Calu3 (cell line): ENCODE results near the gene BACH2. TPM values are rescaled to one million over a fixed set of nuclear protein-coding genes. Genes with fewer than 3 reads are reported as not detected.

Experiments used
- BruUV-seq: library from RNA; stranded (reverse); fragments of 400-500 nt; replicated peaks from 2 replicates; lab custom pipeline; 2021; lab: Mats Ljungman, UMichigan
- CTCF ChIA-PET: fragments of 300-600 bp; sonication (Branson Sonifier 250); formaldehyde crosslinking; loops from one replicate; lab custom pipeline; 2022; ENCODE audit warnings: antibody characterized with exemption; lab: Charles Lee
- DNase-seq: peaks from one replicate; pipeline ENCODE4 v3.0.0; 2022
- H3K27ac Mint-ChIP-seq: one replicate; pipeline ENCODE4 v1.8.0; 2022; ENCODE audit warnings: mixed read lengths; ENCODE audit not compliant: unreplicated experiment
- H3K27me3 Mint-ChIP-seq: one replicate; pipeline ENCODE4 v1.8.0; 2022; ENCODE audit warnings: mixed read lengths; ENCODE audit not compliant: unreplicated experiment
- H3K36me3 Mint-ChIP-seq: one replicate; pipeline ENCODE4 v1.8.0; 2022; ENCODE audit warnings: mild to moderate bottlenecking, moderate library complexity, mixed read lengths; ENCODE audit not compliant: insufficient read depth, unreplicated experiment
- H3K4me1 Mint-ChIP-seq: one replicate; pipeline ENCODE4 v1.8.0; 2022; ENCODE audit warnings: mild to moderate bottlenecking, low read depth, mixed read lengths; ENCODE audit not compliant: unreplicated experiment
- H3K4me3 Mint-ChIP-seq: one replicate; pipeline ENCODE4 v1.8.0; 2022; ENCODE audit warnings: mild to moderate bottlenecking, low read depth, moderate library complexity, mixed read lengths; ENCODE audit not compliant: unreplicated experiment
- H3K9me3 Mint-ChIP-seq: one replicate; pipeline ENCODE4 v1.8.0; 2022; ENCODE audit warnings: low read depth, mixed read lengths; ENCODE audit not compliant: unreplicated experiment
- intact Hi-C: fragments of 100-400 bp; cut with micrococcal nuclease; formaldehyde crosslinking; loops from one replicate; pipeline ENCODE4 v1.10.0; 2022; ENCODE audit not compliant: unreplicated experiment
- total RNA-seq: library from RNA; stranded (reverse); gene quantifications from 2 replicates; pipeline ENCODE4 v1.2.3, GENCODE V29; 2022
- TF ChIP-seq, protein P1 (sequence below): fragments of 200-600 bp; IDR thresholded peaks from one replicate; pipeline ENCODE4 v1.8.0; 2022; ENCODE audit warnings: antibody characterized with exemption; ENCODE audit not compliant: unreplicated experiment

BACH2 gene
- total RNA-seq, 1 experiment from 2014 or later, result 7.2 TPM

DNA sequence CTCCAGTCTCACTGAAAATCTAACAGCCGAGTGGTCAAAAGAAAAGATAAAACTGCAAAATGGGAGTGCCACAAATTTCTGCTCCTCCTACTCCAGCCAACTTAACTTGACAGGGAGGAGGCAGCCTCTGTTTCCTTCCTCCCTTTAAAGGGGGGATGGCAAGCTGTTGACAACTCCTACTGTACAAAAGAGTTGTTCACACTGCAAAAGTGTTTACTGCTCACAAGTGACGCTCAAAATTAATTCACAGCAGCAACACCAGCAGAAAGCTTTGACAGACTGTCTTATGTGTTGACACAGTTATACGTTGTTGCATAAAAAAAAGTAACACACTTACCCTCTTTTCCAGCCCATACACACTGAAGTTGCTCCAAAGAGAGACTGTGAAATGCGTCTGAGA, 169.8 kb downstream of the BACH2 start:
- no TSS peak for BruUV-seq

DNA sequence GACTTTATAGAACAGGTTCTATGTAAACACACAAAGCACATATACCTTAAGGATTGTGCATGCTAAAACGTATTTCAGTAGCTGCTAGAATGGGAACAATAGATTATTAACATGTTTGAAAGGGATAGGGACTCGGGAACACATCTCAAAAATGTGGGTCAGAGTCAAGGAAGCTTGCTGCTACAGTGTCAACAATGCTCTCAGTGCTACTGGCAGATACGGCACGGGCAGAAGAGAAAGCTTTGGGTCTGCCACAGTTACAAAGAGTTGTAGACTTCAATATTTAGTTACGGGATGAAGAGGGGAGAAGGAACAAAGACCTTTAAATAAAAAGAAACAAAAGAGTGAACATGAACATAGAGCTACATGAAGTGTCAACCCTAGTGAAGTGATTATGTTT, 170.5 kb downstream of the BACH2 start:
- BruUV-seq, result no TSS peak
- Mint-ChIP-seq H3K9me3 (no peaks in the 10 kb centered on the region), H3K4me1 (no peaks in the 10 kb centered on the region), H3K4me3 (no peak overlapping the region), H3K36me3 (no peaks in the 10 kb centered on the region), H3K27me3 (no peaks in the 10 kb centered on the region), H3K27ac (no peak overlapping the region)
- CTCF ChIA-PET, result interaction anchor here (0.5 kb wide), 1 partner anchor 38 kb away, joined by 3 read pairs; no protein-coding TSS in a partner anchor
- intact Hi-C loops, result no loop called here
- DNase-seq, result no peak
- TF ChIP-seq, protein P1, sequence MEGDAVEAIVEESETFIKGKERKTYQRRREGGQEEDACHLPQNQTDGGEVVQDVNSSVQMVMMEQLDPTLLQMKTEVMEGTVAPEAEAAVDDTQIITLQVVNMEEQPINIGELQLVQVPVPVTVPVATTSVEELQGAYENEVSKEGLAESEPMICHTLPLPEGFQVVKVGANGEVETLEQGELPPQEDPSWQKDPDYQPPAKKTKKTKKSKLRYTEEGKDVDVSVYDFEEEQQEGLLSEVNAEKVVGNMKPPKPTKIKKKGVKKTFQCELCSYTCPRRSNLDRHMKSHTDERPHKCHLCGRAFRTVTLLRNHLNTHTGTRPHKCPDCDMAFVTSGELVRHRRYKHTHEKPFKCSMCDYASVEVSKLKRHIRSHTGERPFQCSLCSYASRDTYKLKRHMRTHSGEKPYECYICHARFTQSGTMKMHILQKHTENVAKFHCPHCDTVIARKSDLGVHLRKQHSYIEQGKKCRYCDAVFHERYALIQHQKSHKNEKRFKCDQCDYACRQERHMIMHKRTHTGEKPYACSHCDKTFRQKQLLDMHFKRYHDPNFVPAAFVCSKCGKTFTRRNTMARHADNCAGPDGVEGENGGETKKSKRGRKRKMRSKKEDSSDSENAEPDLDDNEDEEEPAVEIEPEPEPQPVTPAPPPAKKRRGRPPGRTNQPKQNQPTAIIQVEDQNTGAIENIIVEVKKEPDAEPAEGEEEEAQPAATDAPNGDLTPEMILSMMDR, result no peak

More for the DNA sequence above, 169.8 kb downstream of the BACH2 start:
- H3K4me3 Mint-ChIP-seq, result no peak overlapping the region
- no peak overlapping the region for H3K27ac Mint-ChIP-seq
- H3K36me3 Mint-ChIP-seq, result no peaks in the 10 kb centered on the region
- no peaks in the 10 kb centered on the region for H3K27me3 Mint-ChIP-seq
- TF ChIP-seq, protein P1, result no peak
- intact Hi-C loops, result no loop called here
- DNase-seq, result no peak
- H3K9me3 Mint-ChIP-seq, result no peaks in the 10 kb centered on the region
- no peaks in the 10 kb centered on the region for H3K4me1 Mint-ChIP-seq
- CTCF ChIA-PET, result no interaction called here

DNA sequence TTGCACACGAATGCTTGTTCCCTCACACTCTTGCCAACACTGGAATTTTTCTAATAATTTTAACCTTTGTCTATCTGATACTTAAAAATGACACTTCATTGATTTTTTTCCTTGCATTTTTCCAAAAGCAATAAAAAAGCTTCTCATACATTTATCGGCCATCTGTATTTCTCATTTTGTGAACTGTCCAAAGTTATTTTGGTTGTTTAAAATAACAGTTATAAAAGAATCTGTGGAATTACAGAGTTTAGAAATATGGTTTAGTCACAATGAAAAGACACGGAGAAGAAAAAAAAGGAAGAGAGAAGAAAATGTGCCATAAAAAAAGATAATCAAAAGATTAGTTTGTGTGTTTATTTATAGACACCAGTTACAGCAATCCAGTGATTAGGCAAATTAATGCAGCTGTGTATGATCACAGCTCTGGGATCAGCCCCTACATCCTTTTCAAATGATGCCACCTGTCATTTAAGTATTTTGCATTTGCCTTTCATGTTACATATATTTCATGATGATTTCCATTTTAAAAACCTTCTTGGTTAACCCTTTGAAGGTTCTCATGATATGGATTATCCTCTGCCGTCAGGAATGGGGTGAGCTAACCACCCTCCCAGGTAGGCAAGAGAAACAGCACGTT, 171.7 kb downstream of the BACH2 start:
- BruUV-seq, result no TSS peak
- no peak for DNase-seq
- intact Hi-C loops, result no loop called here
- H3K27ac Mint-ChIP-seq, result no peak overlapping the region
- no peaks in the 10 kb centered on the region for H3K4me1 Mint-ChIP-seq
- no peaks in the 10 kb centered on the region for H3K27me3 Mint-ChIP-seq
- H3K36me3 Mint-ChIP-seq, result no peaks in the 10 kb centered on the region
- TF ChIP-seq, protein P1, result no peak
- no peak overlapping the region for H3K4me3 Mint-ChIP-seq
- no peaks in the 10 kb centered on the region for H3K9me3 Mint-ChIP-seq
- CTCF ChIA-PET, result no interaction called here

DNA sequence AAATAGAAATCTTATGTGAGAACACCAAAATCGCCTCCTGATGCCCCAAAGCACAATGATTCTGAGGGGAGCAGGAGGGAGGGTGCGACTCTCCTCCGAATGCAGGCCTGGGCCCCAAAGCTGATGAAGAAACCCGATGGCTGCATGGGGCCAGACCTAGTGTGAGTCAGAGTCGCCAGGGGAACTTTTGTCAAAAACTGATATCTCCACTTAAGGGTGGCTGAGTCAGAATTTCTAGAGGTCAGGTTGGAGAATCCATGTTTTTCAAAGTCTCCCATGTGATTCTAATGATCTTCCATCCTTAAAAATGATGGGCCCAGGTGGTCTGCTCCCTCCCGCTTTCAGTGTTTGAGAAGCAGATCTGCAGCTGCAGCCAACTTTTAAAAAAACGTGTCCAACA, 172.8 kb downstream of the BACH2 start:
- H3K36me3 Mint-ChIP-seq, result no peaks in the 10 kb centered on the region
- H3K4me1 Mint-ChIP-seq, result no peaks in the 10 kb centered on the region
- no peaks in the 10 kb centered on the region for H3K9me3 Mint-ChIP-seq
- BruUV-seq, result no TSS peak
- intact Hi-C loops, result no loop called here
- CTCF ChIA-PET, result interaction anchor here (0.5 to 0.7 kb wide), 2 partner anchors 369 to 486 kb away, joined by 3 to 4 read pairs; no protein-coding TSS in a partner anchor
- H3K4me3 Mint-ChIP-seq, result no peak overlapping the region
- no peak for DNase-seq
- TF ChIP-seq, protein P1, result no peak
- no peaks in the 10 kb centered on the region for H3K27me3 Mint-ChIP-seq
- H3K27ac Mint-ChIP-seq, result no peak overlapping the region
